ENCODE data around the gene BTBD19.
"Not testable (repeated sequence)": the region's sequence is repeated elsewhere in the genome, so short reads cannot be mapped to it uniquely, and the experiment has no call there.

The BTBD19 gene, protein sequence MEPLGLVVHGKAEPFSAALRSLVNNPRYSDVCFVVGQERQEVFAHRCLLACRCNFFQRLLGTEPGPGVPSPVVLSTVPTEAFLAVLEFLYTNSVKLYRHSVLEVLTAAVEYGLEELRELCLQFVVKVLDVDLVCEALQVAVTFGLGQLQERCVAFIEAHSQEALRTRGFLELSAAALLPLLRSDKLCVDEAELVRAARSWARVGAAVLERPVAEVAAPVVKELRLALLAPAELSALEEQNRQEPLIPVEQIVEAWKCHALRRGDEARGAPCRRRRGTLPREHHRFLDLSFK

DNA sequence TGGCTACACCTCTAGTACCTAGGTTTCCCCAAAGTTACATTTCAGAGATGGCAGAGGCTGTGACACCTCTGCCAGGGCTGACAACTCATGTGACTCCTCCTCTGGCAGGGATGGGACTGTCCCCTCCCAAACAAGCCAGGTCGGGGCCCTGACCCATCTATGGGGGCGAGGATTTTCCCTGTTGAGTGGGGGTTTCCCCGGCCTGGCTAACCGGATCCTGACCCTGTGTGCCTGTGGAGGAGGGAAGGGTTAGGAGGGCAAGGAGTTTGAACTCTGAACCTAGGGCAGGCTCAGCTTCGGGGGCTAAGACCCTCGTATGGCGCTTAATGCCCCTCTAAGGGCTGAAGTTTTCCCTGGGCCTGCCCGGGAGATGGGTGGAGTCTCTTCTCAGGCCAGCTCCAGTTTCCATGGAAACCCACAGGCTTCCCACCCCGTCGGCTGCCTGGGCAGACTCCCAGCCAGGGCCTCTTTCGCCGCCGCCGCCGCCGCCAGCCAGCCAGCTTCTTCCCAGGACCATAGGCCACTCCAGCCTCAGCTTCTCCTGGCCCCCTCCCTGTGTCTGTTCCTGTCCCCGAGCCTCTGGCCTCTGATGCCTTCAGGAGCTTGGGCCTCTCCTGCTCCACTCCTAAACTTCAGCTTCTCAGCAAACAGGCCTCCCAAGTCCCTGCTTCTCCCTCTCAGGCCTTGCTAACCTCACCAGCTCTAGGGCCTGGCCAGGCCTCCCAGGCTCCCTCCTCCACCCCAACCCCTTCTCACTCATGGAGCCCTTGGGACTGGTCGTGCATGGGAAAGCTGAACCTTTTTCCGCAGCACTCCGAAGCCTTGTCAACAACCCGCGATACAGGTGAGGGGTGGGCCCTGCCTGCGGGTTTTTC is at the start of gene BTBD19:
BTBD19 (plus strand) TSS at position 461 of the 875 bp plus-strand sequence; CDS start at position 759, 298 bp downstream.
- DNase-seq (ENCODE audit: low read depth in 1 of 2, low spot score in 1 of 2) = peak in 1 of 2 donors; percentile 69

DNA sequence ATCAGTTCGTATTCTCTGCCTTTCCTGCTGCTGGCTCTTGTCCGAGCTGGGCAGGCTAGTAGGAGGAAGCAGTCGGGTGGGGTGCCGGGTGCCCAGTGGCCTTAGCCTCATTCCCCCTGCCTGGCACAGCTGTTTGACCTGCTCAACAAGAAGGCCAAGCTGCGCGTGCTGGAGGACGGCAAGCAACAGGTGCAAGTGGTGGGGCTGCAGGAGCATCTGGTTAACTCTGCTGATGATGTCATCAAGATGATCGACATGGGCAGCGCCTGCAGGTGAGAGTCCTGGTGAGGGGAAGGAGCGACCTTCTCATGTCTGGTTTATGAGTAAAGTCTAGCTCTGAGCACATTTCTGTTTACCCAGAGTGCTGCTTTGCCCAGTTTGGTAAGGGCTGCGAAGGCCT is 49.2 kb upstream of the BTBD19 start:
- no peak for DNase-seq (ENCODE audit: low read depth in 1 of 2, low spot score in 1 of 2)

DNA sequence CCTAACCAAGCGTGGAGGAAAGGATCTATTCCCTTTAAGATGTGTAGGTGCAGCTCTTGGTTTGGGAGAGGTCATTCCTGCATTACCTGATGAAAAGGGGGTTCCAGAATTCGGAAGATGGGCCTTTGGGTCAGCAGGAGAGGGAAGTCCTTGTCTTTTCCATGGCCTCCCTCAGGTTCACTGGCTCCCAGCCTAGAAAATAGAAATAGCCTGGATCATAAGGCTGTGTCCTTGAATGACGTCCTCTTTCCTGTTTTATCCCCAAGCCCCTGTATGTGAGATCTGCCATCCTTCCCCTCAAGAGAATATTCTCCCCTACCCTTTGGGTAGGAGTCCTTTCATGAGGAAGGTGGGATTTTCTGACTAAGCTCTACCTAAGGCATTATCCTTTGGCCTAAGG is 47.4 kb upstream of the BTBD19 start:
- DNase-seq (ENCODE audit: low read depth in 1 of 2, low spot score in 1 of 2) = no peak

DNA sequence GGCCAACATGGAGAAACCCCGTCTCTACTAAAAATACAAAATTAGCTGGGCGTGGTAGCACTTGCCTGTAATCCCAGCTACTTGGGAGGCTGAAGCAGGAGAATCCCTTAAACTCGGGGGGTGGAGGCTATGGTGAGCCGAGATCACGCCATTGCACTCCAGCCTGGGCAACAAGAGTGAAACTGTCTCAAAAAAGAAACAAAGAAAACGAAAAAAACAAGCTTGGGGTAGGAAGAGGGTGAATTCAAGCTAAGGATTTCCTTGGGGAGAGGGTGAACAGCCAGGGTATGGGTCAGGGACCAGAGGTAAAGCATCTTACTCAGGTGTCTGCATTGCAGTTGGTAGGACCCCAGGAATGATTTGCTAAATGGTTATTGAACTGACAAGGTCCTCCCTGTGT is 41.9 kb upstream of the BTBD19 start:
- not testable (repeated sequence) for DNase-seq (ENCODE audit: low read depth in 1 of 2, low spot score in 1 of 2)

DNA sequence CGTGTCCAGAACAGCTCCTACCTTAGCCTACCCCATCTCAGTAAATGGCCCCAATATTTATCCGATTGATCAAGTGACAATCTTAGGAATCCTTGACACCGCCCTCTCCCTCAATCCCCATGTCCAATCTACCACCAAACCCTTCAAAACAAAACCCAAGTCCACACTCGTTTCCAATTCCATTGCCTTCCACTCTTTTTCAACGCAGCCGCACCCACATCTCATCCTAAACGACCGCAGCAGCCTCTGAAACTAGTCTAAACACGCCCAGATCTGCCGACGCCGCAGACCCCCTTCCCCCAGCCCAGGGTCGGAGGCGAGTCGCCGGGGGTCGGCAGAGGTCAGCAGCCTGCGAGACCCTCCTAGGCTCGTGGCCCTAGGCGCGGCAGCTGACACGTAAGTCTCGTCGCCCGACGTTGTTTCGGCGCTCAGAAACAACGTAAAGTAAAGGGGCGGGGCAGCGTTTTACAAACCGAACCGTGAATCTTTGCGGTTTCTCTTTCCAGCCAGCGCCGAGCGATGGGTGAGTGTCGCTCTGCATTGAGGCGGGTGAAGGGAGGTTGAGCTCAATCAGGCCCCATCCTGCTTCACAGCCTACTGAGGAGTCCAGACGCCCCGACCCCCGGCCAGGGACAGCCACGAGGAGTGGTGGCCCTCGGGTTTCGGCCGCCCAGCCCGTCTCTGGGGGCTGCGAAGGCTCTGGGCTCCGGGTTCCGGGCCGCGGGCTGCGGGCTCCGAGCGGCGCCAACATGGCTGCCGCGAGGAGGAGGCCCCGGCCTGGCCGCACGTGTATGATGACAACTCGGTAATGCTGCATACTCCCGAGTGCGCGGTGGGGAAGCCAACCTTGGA is 33.0 kb upstream of the BTBD19 start, which contains the start of gene RPS8:
RPS8 (plus strand) TSS at position 463 of the 852 bp plus-strand sequence; CDS start at position 520, 57 bp downstream.
- peak; percentile 76 to 81 for DNase-seq (ENCODE audit: low read depth in 1 of 2, low spot score in 1 of 2)

DNA sequence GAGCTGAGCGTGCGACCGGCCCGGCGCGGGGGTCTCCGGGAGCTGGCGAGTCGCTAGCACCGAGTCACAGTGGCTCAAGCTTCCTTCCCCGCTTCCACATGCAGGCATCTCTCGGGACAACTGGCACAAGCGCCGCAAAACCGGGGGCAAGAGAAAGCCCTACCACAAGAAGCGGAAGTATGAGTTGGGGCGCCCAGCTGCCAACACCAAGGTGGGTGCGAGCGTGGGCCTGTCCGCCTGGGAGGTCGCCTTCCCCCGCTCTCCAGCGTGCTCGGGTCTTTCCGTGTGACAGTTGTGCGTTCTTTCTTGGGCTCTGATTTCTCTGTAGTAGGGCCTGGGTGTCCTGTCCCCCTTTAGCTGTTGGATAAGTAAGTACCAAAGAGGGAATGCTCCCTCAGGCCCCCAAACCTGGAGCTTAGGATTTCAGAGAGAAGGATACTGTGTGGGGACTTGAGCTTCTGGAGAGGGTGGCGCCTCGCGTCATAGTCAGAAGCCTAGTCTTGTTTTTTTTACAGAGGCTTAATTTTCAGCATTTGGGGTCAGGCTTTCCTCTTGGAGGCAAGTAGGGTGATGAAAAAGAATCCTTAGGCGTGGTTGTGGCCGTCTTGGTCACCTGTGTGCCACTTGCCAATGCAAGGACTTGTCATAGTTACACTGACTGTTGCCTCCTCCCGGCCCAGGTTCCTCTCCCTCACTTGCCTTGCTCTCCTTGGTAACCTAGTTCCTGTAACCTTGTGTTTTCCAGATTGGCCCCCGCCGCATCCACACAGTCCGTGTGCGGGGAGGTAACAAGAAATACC is 32.2 kb upstream of the BTBD19 start:
- DNase-seq (ENCODE audit: low read depth in 1 of 2, low spot score in 1 of 2) = peak in 1 of 2 donors; percentile 23

DNA sequence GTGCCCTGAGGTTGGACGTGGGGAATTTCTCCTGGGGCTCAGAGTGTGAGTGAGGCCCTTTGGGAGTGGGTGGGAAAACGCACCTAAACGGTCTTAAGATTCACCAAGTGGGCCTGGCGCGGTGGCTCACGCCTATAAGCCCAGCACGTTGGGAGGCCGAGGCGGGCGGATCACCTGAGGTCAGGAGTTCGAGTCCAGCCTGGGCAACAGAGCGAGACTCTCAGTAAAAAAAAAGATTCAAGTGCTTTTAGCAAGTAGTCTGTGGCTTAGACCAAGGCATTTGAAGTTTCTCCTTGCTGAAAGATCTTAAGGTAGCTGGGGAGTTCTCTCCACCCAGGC is 31.6 kb upstream of the BTBD19 start:
- no peak for DNase-seq (ENCODE audit: low read depth in 1 of 2, low spot score in 1 of 2)

DNA sequence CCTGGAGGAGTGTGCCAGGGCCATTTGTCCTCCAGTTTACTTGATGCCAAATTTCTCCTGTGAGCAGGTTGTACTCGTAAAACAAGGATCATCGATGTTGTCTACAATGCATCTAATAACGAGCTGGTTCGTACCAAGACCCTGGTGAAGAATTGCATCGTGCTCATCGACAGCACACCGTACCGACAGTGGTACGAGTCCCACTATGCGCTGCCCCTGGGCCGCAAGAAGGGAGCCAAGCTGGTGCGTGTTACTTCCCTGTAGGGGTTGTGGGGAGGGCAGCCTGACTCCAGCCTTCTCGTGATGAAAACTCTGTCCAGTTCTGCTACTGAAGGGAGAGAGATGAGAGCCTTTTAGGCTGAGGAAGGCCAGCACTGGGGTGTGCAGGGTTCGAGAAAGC is 30.8 kb upstream of the BTBD19 start:
- DNase-seq (ENCODE audit: low read depth in 1 of 2, low spot score in 1 of 2) = no peak

DNA sequence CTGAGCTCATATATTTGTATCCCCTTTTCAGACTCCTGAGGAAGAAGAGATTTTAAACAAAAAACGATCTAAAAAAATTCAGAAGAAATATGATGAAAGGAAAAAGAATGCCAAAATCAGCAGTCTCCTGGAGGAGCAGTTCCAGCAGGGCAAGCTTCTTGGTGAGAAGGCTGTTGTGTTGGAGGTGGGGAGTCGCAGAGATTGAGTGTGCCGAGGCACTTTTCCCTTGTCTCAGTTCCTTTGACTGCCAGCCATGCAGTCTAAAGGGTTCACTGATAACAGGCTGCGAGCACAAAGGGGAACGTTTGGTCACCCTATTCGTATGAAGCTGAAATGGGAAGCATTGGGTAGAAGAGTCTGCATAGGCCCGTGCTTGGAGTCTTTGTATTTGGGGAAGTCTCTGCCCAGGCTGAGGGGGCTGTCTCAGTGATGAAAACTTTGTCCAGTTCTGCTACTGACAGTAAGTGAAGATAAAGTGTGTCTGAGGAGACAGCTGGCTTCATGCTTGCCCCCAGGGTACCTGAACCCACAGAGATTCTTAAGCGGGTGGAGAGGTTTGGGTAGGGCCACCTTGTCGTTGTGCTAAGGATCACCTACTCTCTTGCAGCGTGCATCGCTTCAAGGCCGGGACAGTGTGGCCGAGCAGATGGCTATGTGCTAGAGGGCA is 30.2 kb upstream of the BTBD19 start:
- DNase-seq (ENCODE audit: low read depth in 1 of 2, low spot score in 1 of 2) = no peak

DNA sequence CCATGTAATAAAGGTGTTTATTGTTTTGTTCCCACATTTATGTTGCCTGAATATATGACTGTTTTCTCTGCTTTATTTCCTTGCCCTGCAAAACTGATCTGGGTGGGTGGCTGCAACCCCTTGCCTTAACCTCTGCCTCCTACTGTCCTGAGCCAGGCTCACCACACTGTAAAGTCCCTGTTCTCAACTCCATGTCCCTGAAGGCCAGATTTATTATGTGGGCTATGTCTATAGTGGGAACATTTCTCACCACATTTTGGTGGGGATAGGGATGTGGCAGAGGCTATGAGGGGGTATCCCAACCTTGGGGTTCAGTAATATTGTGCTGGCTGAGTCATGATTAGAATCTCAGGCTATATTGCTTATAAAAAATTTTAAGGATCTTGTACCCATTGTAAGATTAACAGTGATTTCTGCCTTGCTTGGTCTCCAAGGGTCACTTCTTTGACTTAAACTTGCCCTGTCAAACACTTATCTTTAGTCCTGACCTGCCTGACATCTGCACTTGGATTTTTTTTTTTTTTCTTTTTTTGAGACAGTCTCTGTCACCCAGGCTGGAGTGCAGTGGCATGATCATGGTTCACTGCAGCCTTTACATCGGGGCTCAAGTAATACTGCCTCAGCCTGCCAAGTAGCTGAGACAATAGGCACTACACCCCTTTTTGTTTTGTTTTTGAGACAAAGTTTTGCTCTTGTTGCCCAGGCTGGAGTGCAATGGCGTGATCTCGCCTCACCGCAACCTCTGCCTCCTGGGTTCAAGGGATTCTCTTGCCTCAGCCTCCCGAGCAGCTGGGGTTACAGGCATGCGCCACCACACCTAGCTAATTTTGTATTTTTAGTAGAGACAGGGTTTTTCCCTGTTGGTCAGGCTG is 29.4 kb upstream of the BTBD19 start:
- no peak for DNase-seq (ENCODE audit: low read depth in 1 of 2, low spot score in 1 of 2)

DNA sequence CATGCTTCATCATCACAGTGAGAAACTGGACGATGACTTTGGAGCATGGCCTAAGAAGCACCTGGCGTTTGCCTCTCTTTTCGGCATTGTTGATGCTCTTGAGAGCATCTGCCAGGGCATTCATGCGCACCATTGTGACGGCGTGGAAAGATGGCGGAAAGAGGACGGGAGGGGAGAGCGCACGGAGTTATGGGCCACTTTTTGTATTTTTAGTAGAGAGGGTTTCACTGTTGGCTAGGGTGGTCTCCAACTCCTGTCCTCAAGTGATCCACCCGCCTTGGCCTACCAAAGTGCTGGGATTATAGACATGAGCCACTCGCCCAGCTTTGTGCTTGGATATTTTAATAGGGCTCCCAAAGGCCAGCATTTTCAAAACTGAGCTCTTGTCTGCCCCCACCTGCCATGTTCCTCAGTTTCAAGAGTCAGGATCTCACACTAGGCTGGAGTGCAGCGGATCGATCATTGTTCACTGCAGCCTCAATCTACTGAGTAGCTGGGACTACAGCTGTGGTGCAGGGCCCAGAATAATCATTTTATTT is 27.7 kb upstream of the BTBD19 start:
- DNase-seq (ENCODE audit: low read depth in 1 of 2, low spot score in 1 of 2) = no peak

DNA sequence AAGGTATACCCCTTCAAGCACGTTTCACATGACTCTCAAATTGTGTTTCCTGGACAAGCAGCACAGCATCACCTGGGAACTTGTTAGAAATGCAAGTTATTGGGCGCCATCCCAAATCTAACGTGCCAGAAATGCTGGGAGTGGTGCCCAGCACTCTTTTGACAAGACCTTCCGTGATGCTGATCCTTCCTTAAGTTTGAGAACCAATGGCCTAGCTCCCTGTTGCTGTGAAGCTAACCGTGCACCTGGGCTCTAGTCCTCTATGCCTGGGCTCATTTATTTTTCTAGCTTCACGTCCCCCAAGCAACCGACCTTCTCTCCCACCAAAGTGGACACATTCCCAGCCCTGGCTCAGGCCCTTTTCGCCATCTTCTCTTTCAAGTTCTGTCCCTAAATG is 24.6 kb upstream of the BTBD19 start:
- DNase-seq (ENCODE audit: low read depth in 1 of 2, low spot score in 1 of 2) = no peak

DNA sequence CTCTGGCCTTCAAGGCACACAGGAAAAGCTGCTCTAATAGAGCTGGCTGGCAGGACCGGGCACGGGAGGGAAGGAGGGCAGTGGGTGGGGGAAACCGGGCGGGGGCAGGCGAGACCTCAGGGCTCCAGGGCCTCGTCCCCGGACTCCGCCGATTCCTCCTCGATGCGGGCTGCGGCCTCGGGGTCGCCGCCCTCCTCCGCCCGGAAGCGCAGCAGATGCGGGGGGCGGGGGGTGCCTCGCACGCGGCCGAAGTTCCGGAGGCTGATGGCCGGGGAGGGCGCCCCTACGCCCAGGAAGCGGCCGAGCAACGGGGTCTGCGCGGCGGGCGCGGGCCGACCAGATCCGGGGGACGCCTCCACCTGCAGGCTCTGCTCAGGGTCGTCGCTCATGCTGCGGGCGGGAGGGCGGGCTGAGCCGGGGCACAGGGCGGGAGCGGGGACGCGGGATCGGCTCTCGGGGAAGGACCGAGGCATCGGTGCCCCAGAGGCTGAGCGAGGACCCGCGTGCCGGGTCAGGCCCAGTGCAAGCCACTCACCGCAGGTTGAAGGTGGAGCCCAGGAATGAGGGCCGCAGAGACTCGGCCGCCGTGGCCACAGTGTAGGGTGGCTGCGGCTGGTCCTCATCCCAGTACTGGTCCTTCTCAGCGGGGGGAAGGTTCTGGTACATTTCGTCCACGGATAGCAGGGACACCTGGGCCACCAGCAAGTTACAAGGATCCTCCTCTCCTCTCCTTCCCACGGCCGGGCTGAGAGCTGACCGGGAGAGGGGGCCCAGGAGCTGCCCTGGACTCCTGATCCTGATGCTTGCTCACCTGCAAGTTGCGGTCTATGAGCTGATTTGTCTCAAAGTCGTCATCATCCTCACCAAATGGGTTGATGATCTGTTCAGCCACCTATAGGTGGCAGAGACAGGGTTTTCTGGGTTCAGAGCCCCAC is 24.0 kb upstream of the BTBD19 start:
- peak in 1 of 2 donors; percentile 16 for DNase-seq (ENCODE audit: low read depth in 1 of 2, low spot score in 1 of 2)

DNA sequence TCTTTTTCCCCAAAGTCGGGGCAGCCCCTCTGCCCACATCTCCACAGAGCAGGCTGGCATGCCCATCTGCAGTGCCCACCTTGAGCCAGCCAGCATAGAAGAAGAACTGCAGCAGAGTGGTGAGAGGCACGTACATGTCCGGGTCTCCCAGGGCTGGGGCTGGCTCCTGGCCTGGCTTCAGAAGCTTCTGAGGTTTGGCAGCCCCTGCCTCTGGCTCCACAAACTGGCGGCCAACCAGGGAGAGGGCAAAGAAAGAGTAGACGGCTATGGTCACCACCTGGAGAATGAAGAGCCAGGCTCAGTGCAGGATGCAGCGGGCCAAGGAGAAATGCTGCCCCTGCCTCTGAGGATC is 23.3 kb upstream of the BTBD19 start:
- no peak for DNase-seq (ENCODE audit: low read depth in 1 of 2, low spot score in 1 of 2)

DNA sequence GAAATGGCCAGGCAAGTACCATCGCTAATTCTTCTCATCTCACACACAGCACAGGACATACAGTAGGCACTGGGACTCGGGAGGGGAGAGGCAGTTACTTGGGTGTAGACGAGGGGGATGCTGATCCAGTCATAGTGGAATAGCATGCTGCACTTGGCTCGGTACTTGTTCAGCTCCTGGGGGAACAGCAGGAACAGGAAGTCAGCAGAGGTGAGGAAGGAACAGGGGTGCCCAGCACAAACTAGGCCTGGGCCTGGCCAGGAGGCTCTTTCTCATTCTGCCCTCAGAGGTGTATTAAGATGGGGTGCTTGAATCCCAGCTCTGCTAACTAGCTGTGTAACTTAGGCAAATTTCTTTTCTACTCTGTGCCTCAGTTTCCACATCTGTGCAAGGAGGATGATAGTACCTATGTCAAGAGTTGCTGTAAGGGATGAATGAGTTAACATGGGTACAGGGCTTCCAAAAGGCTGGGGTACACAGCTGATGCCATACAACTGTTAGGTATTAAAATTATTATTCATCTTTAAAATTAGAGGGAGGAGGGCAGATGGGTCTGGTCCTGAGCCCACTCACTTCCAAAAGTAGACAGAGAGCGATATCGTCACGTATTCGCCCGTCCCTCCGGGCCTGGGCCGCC is 22.7 kb upstream of the BTBD19 start:
- DNase-seq (ENCODE audit: low read depth in 1 of 2, low spot score in 1 of 2) = no peak

DNA sequence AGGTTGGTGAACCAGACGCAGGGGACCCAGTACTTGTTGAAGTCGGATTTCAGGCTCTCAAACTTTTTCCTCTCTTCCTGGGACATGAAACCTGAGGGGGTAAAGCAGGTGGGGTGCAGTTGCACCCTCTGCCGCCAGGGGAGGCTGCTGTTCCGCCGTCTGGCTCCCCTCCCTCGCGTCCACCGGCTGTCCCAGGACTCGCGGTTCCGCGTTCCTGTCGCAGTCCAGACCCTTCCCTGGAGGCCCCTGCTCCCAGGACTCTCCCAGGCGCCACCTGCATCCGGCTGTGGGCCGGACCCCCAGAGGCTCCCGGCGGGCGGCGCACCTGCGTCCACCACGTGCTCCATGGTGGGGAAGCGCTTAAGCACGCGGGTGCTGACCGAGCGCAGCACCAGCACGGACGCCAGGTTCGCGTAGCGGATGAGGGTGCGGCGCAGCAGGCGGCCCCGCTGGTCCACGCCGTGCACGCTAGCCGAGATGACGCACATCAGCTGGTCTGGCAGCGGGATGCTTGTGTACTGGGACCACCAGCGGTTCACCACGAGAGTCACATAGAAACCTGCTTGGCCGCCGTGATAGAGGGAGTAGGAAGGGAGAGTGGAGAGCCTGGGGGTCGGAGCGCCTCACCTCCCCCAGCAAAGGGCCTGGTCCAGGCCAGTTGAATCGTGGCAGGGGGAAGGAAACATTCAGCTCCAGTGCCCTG is 22.0 kb upstream of the BTBD19 start:
- peak; percentile 65 to 66 for DNase-seq (ENCODE audit: low read depth in 1 of 2, low spot score in 1 of 2)

Measured in activated T-helper 1 cell treated with anti-CD3 and anti-CD28 coated beads, Interleukin-2, amount 50 U/mL, for 16 hours (primary cell).